HepG2 (cell line): Measurements from ENCODE around the gene CNTD1.

Source experiments
- ATF3 ChIP-seq: sonication (generic); formaldehyde crosslinking; IDR thresholded peaks from 2 replicates; pipeline ENCODE4 v1.4.0; 2020; ENCODE audit warnings: missing genetic modification reagents
- DNMT1 ChIP-seq: sonication (generic); formaldehyde crosslinking; IDR thresholded peaks from 2 replicates; pipeline ENCODE4 v1.5.1; 2020; ENCODE audit warnings: mild to moderate bottlenecking, missing genetic modification reagents
- HNRNPLL ChIP-seq: fragments of 200-400 bp; formaldehyde crosslinking; IDR thresholded peaks from 2 replicates; pipeline ENCODE4 v1.6.1; 2017; ENCODE audit warnings: mild to moderate bottlenecking, low read depth, low read length; ENCODE audit not compliant: poor library complexity, severe bottlenecking
- TAF15 ChIP-seq: fragments of 200-400 bp; formaldehyde crosslinking; IDR thresholded peaks from one replicate; pipeline ENCODE4 v1.6.1; 2018; ENCODE audit warnings: mild to moderate bottlenecking, low read depth, low read length; ENCODE audit not compliant: poor library complexity, severe bottlenecking
- ZNF501 ChIP-seq: sonication (generic); formaldehyde crosslinking; IDR thresholded peaks from 2 replicates; pipeline ENCODE4 v1.5.1; 2020; ENCODE audit warnings: mild to moderate bottlenecking, moderate library complexity, missing genetic modification reagents
- ZNF674 ChIP-seq: sonication (generic); formaldehyde crosslinking; IDR thresholded peaks from 2 replicates; pipeline ENCODE4 v1.5.0; 2020; ENCODE audit warnings: low read depth, mild to moderate bottlenecking, missing genetic modification reagents
- TF ChIP-seq, protein P1 (sequence below): sonication (generic); formaldehyde crosslinking; IDR thresholded peaks from 2 replicates; pipeline ENCODE4 v1.5.0; 2020; ENCODE audit warnings: mild to moderate bottlenecking, missing genetic modification reagents, moderate library complexity

- no peak for TF ChIP-seq TAF15
- no peak for TF ChIP-seq ATF3 (CRISPR knock-in tag)
- no peak for TF ChIP-seq ZNF674 (CRISPR knock-in tag)
- TF ChIP-seq, protein P1, sequence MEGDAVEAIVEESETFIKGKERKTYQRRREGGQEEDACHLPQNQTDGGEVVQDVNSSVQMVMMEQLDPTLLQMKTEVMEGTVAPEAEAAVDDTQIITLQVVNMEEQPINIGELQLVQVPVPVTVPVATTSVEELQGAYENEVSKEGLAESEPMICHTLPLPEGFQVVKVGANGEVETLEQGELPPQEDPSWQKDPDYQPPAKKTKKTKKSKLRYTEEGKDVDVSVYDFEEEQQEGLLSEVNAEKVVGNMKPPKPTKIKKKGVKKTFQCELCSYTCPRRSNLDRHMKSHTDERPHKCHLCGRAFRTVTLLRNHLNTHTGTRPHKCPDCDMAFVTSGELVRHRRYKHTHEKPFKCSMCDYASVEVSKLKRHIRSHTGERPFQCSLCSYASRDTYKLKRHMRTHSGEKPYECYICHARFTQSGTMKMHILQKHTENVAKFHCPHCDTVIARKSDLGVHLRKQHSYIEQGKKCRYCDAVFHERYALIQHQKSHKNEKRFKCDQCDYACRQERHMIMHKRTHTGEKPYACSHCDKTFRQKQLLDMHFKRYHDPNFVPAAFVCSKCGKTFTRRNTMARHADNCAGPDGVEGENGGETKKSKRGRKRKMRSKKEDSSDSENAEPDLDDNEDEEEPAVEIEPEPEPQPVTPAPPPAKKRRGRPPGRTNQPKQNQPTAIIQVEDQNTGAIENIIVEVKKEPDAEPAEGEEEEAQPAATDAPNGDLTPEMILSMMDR (CRISPR knock-in tag): no peak
- TF ChIP-seq HNRNPLL: no peak
- no peak for TF ChIP-seq ZNF501
- TF ChIP-seq DNMT1 (CRISPR knock-in tag): no peak
These were observed 58.7 kb downstream of the CNTD1 start for GRCh38 chr17:42857389-42857788.
